Measurements from ENCODE around the gene ZNF561. TPM values are rescaled to one million over a fixed set of nuclear protein-coding genes. Genes with fewer than 3 reads are reported as not detected.

Gene ZNF561
- total RNA-seq, 1 experiment from 2014 or later, result 27.4 TPM

DNA sequence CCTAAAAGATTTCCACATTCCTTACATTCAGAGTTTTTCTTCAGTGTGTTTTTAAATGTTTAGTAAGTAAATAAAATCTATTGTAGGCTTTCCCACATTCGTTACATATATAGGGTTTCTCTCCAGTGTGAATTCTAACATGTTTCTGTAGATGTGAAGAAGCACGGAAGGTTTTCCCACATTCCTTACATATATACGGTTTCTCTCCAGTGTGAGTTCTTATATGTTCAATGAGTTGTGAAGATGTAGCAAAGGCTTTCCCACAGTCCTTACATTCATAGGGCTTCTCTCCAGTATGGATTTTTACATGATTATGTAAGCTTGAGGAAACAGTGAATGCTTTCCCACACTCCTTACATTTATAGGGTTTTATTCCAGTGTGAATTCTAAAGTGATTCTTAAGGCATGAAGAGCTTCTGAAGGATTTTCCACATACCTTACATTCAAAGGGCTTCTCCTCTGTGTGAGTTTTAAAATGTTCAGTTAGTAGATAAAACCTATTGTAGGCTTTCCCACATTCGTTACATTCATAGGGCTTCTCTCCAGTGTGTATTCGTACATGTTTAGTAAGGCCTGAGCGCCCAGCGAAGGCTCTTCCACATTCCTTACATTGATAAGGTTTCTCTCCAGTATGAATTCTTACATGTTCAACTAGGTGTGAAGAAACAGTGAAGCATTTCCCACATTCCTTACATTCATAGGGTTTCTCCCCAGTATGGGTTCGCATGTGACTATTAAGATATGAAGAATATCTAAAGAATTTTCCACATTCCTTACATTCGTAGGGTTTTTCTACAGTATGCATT is 54.9 kb downstream of the ZNF561 start:
- no peaks in the 10 kb centered on the region for H3K4me1 ChIP-seq
- no peak overlapping the region for H3K4me3 ChIP-seq (ENCODE audit: low read depth, low read length)
- DNase-seq, result no peak
- POLR2A ChIA-PET, result no interaction called here
- TF ChIP-seq, protein P1, sequence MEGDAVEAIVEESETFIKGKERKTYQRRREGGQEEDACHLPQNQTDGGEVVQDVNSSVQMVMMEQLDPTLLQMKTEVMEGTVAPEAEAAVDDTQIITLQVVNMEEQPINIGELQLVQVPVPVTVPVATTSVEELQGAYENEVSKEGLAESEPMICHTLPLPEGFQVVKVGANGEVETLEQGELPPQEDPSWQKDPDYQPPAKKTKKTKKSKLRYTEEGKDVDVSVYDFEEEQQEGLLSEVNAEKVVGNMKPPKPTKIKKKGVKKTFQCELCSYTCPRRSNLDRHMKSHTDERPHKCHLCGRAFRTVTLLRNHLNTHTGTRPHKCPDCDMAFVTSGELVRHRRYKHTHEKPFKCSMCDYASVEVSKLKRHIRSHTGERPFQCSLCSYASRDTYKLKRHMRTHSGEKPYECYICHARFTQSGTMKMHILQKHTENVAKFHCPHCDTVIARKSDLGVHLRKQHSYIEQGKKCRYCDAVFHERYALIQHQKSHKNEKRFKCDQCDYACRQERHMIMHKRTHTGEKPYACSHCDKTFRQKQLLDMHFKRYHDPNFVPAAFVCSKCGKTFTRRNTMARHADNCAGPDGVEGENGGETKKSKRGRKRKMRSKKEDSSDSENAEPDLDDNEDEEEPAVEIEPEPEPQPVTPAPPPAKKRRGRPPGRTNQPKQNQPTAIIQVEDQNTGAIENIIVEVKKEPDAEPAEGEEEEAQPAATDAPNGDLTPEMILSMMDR (IDR thresholded peaks at IDR 0.05; ENCODE audit: insufficient read depth in 1 of 2, low read depth in 1 of 2, low read length in 1 of 2, severe bottlenecking in 1 of 2, unreplicated experiment in 1 of 2), result no peak
- intact Hi-C loops (cut with micrococcal nuclease; ENCODE audit: unreplicated experiment), result no loop called here
- Mint-ChIP-seq H3K9me3 (ENCODE audit: unreplicated experiment) (peaks cover 13% of the 10 kb centered on the region), H3K4me3 (ENCODE audit: unreplicated experiment) (no peak overlapping the region), H3K27ac (ENCODE audit: unreplicated experiment) (no peak overlapping the region), H3K4me1 (ENCODE audit: low read depth, unreplicated experiment) (no peaks in the 10 kb centered on the region), H3K36me3 (ENCODE audit: insufficient read depth, unreplicated experiment) (peaks cover 92% of the 10 kb centered on the region), H3K27me3 (ENCODE audit: insufficient read depth, unreplicated experiment) (no peaks in the 10 kb centered on the region)
- CTCF ChIA-PET, result no interaction called here
- TSS peak; percentile 7 for BruUV-seq (replicated peaks)
- H3K36me3 ChIP-seq (ENCODE audit: control insufficient read depth, insufficient read depth, low read length), result peaks cover 14% of the 10 kb centered on the region
- H3K9me3 ChIP-seq, result peaks cover 73% of the 10 kb centered on the region
- H3K27me3 ChIP-seq (replicated peaks; ENCODE audit: control insufficient read depth, insufficient read depth, low read length), result no peaks in the 10 kb centered on the region

Other genes with a start within 250 kb of the ZNF561 start
- gene ZNF266, start 185.7 kb downstream of the ZNF561 start, total RNA-seq (2022), result 18.5 and 20.4 TPM in 2 replicates
- not detected in 2 replicates for gene ZNF560, start 122.6 kb downstream of the ZNF561 start, total RNA-seq (2022)
- 4.6 and 6.6 TPM in 2 replicates for gene ZNF426, start 82.6 kb downstream of the ZNF561 start, total RNA-seq (2022)
- 35.5 and 38.4 TPM in 2 replicates for gene ZNF121, start 36.7 kb downstream of the ZNF561 start, total RNA-seq (2022)
- gene ZNF562, start 53.9 kb upstream of the ZNF561 start, total RNA-seq (2022), result 23.0 and 23.7 TPM in 2 replicates
- 5.3 and 6.2 TPM in 2 replicates for gene ZNF846, start 147.5 kb upstream of the ZNF561 start, total RNA-seq (2022)
- 37.6 and 39.9 TPM in 2 replicates for gene FBXL12, start 197.8 kb upstream of the ZNF561 start, total RNA-seq (2022)
- gene UBL5, start 206.7 kb upstream of the ZNF561 start, total RNA-seq (2022), result 345 and 359 TPM in 2 replicates
- gene PIN1, start 214.1 kb upstream of the ZNF561 start, total RNA-seq (2022), result 63.3 and 65.3 TPM in 2 replicates

Data from Caco-2 (cell line).